GM12878 (cell line): ENCODE data around the gene ASB10. TPM values are rescaled to one million over a fixed set of nuclear protein-coding genes. Genes with fewer than 3 reads are reported as not detected.

ENCODE experiments used
- ATAC-seq: fragments of 200-7000 bp; cut with Tn5 transposase; 3 replicates; pipeline ENCODE4 v1.9.1; 2020; ENCODE audit warnings: mild to moderate bottlenecking, moderate library complexity
- BruUV-seq: library from RNA; stranded (reverse); fragments of 400-500 nt; replicated peaks from 2 replicates; lab custom pipeline; 2021; lab: Mats Ljungman, UMichigan
- CTCF ChIA-PET: fragments of 300-600 bp; sonication (Branson Sonifier 250); formaldehyde crosslinking; extraction: SDS; loops from one replicate; lab custom pipeline; 2021; ENCODE audit warnings: inconsistent platforms; lab: Yijun Ruan, JAX
- POLR2A ChIA-PET: fragments of 350-600 bp; formaldehyde crosslinking; extraction: SDS; loops from one replicate; lab custom pipeline; 2021; ENCODE audit warnings: inconsistent platforms; lab: Charles Lee
- RAD21 ChIA-PET: fragments of 300-600 bp; sonication (Branson Sonifier 250); formaldehyde crosslinking; loops from one replicate; lab custom pipeline; 2023; ENCODE audit warnings: antibody characterized with exemption; ENCODE audit not compliant: unreplicated experiment; lab: Charles Lee
- SMC1A ChIA-PET: fragments of 300-600 bp; sonication (Branson Sonifier 250); formaldehyde crosslinking; loops from one replicate; lab custom pipeline; 2023; ENCODE audit not compliant: unreplicated experiment, uncharacterized antibody; lab: Charles Lee
- DNase-seq: peaks from one replicate; pipeline ENCODE4 v3.0.0-alpha.2; 2011; ENCODE audit warnings: low read depth, low spot score
- FAIRE-seq: peaks from 3 replicates; lab custom pipeline; 2011; peaks lifted over from hg19 to GRCh38; lab: Jason Lieb, UNC
- H2AFZ ChIP-seq: 2 replicates; pipeline ENCODE4 v1.6.0; 2011; ENCODE audit warnings: low read depth, low read length, control low read depth; ENCODE audit not compliant: control insufficient read depth
- H3K27ac ChIP-seq: 2 replicates; pipeline ENCODE4 v1.5.1; 2011; ENCODE audit warnings: control low read depth; ENCODE audit not compliant: control insufficient read depth, insufficient read depth
- H3K27me3 ChIP-seq, 2 experiments: replicated peaks in 1 of 2; 2 replicates each; pipeline versions ENCODE4 v1.6.0 to v1.6.1; 2011; ENCODE audit warnings: low read length in 1 of 2; ENCODE audit not compliant: control insufficient read depth in 2 of 2, insufficient read depth in 2 of 2
- H3K36me3 ChIP-seq, 2 experiments: 2 replicates each; pipeline ENCODE4 v1.5.1; 2011; ENCODE audit warnings: low read length in 1 of 2; ENCODE audit not compliant: control insufficient read depth in 2 of 2, insufficient read depth in 2 of 2
- H3K4me1 ChIP-seq: 2 replicates; pipeline ENCODE4 v1.6.1; 2011; ENCODE audit warnings: mild to moderate bottlenecking, low read length, moderate library complexity, mixed read lengths; ENCODE audit not compliant: control insufficient read depth, insufficient read depth
- H3K4me2 ChIP-seq: 2 replicates; pipeline ENCODE4 v1.6.0; 2011; ENCODE audit warnings: control low read depth; ENCODE audit not compliant: control insufficient read depth, insufficient read depth
- H3K4me3 ChIP-seq: fragments of 200-600 bp; sonication (generic); 2 replicates; pipeline ENCODE4 v1.5.1; 2016
- H3K79me2 ChIP-seq: 2 replicates; pipeline ENCODE4 v1.6.0; 2011; ENCODE audit warnings: low read length; ENCODE audit not compliant: control insufficient read depth, insufficient read depth
- H3K9ac ChIP-seq: 2 replicates; pipeline ENCODE4 v1.8.0; 2011; ENCODE audit warnings: low read length, control low read depth, mixed read lengths; ENCODE audit not compliant: control insufficient read depth, insufficient read depth
- H3K9me3 ChIP-seq: replicated peaks from 3 replicates; pipeline ENCODE4 v1.5.1; 2011; ENCODE audit warnings: mild to moderate bottlenecking, low read length; ENCODE audit not compliant: control insufficient read depth, insufficient read depth
- H4K20me1 ChIP-seq: 2 replicates; pipeline ENCODE4 v1.6.0; 2011; ENCODE audit not compliant: control insufficient read depth, insufficient read depth
- IRF5 ChIP-seq: fragments of 450-650 bp; IDR thresholded peaks from 2 replicates; pipeline ENCODE4 v1.6.1; 2017; ENCODE audit warnings: borderline replicate concordance
- MEF2A ChIP-seq: IDR thresholded peaks from 2 replicates; pipeline ENCODE4 v1.6.1; 2011; ENCODE audit warnings: low read depth, mild to moderate bottlenecking, low read length, moderate library complexity; ENCODE audit not compliant: insufficient read depth
- NKRF ChIP-seq: fragments of 450-650 bp; conservative IDR thresholded peaks from 2 replicates; pipeline ENCODE4 v1.6.1; 2017; ENCODE audit warnings: mild to moderate bottlenecking, moderate library complexity
- PML ChIP-seq: IDR thresholded peaks from 2 replicates; pipeline ENCODE4 v1.6.1; 2012; ENCODE audit warnings: low read length, inconsistent platforms
- RELA ChIP-seq: fragments of 450-650 bp; IDR thresholded peaks from 2 replicates; pipeline ENCODE4 v1.8.0; 2014; ENCODE audit warnings: borderline replicate concordance; ENCODE audit not compliant: partially characterized antibody
- TCF12 ChIP-seq: IDR thresholded peaks from 2 replicates; pipeline ENCODE4 v1.6.1; 2011; ENCODE audit warnings: low read depth, mild to moderate bottlenecking, low read length
- ZSCAN29 ChIP-seq: fragments of 450-650 bp; IDR thresholded peaks from 2 replicates; pipeline ENCODE4 v1.6.1; 2017; ENCODE audit warnings: mild to moderate bottlenecking, moderate library complexity
- WGBS: methylation state at CpG from one replicate; pipeline ENCODE4 v1.1.6; 2016; ENCODE audit warnings: low lambda C conversion rate; ENCODE audit not compliant: insufficient replicate concordance, insufficient coverage; ENCODE audit errors: missing lambda C conversion rate; 5-methylcytosine and 5-hydroxymethylcytosine counted together
- in situ Hi-C: fragments of 300-500 bp; cut with MboI; formaldehyde crosslinking; loops from 9 replicates; pipeline ENCODE4 v1.14.3; 2018; ENCODE audit warnings: mixed read lengths
- intact Hi-C: fragments of 100-400 bp; cut with micrococcal nuclease; formaldehyde crosslinking; loops from one replicate; pipeline ENCODE4 v1.14.2; 2022; ENCODE audit not compliant: unreplicated experiment
- polyA plus RNA-seq, 11 experiments: library from polyadenylated mRNA; depleted of rRNA in 4 of 11; unstranded in 6 of 11; stranded (reverse) in 5 of 11; fragments of >200 nt; fragmentation: Nextera tagmentation in 4 of 11; fragmentation: Illumina TruSeq in 1 of 11; extraction: Ambion mirVana in 4 of 11; extraction: Trizol in 1 of 11; gene quantifications; 1 replicate in 1 of 11; 2 replicates in 10 of 11; pipeline versions ENCODE4 v1.2.1 to v1.2.3, GENCODE V29; 2011 to 2016; ENCODE audit warnings: inconsistent platforms in 2 of 11, missing spikeins in 2 of 11, low read depth in 1 of 11
- total RNA-seq, 4 experiments: library from RNA; depleted of rRNA in 3 of 4; stranded (reverse); fragments of >200 nt in 3 of 4; fragmentation: Illumina TruSeq in 1 of 4; extraction: Trizol in 1 of 4; gene quantifications; 2 replicates each; pipeline versions ENCODE4 v1.2.1 to v1.2.3, GENCODE V29; 2013 to 2021
- TF ChIP-seq, protein P1 (sequence below): fragments of 450-650 bp; IDR thresholded peaks from 2 replicates; pipeline ENCODE4 v1.6.1; 2016; ENCODE audit warnings: mild to moderate bottlenecking
- TF ChIP-seq, protein P2 (sequence below): fragments of 450-650 bp; IDR thresholded peaks from 2 replicates; pipeline ENCODE4 v1.6.1; 2017; ENCODE audit warnings: antibody characterized with exemption, mild to moderate bottlenecking, moderate library complexity
- TF ChIP-seq, protein P3 (sequence below): fragments of 450-650 bp; IDR thresholded peaks from 2 replicates; pipeline ENCODE4 v1.6.1; 2017; ENCODE audit warnings: mild to moderate bottlenecking, moderate library complexity

ASB10 gene
- total and polyA plus RNA-seq, 10 of the 15 experiments (the other 5 are each of a cell fraction or from before 2014, with no cell fraction given), result not detected

- POLR2A ChIA-PET, result no interaction called here
- Histone ChIP-seq H3K27ac (no peak overlapping the region), H3K36me3 (peaks cover 2% of the 10 kb centered on the region in 2 experiments; a peak in 3 of 4 replicates), H3K9ac (no peak overlapping the region), H3K4me2 (no peak overlapping the region), H3K9me3 (no peaks in the 10 kb centered on the region), H3K4me1 (no peaks in the 10 kb centered on the region), H3K79me2 (no peaks in the 10 kb centered on the region), H3K4me3 (no peak overlapping the region), H2AFZ (no peak overlapping the region), H4K20me1 (no peaks in the 10 kb centered on the region), H3K27me3 (no peaks in the 10 kb centered on the region)
- CTCF ChIA-PET, result interaction anchor here (1.4 kb wide), 1 partner anchor 30 kb away, joined by 3 read pairs; no protein-coding TSS in a partner anchor
- SMC1A ChIA-PET, result no interaction called here
- FAIRE-seq (no peak), ATAC-seq (no peak), DNase-seq (no peak)
- RAD21 ChIA-PET, result no interaction called here
- no TSS peak for BruUV-seq
- in situ Hi-C loops, result no loop called here
- intact Hi-C loops, result no loop called here
- 93% methylated on average over 31 of the region's 31 CpGs for WGBS
- no peak for TF ChIP-seq NKRF
- TF ChIP-seq, protein P1, sequence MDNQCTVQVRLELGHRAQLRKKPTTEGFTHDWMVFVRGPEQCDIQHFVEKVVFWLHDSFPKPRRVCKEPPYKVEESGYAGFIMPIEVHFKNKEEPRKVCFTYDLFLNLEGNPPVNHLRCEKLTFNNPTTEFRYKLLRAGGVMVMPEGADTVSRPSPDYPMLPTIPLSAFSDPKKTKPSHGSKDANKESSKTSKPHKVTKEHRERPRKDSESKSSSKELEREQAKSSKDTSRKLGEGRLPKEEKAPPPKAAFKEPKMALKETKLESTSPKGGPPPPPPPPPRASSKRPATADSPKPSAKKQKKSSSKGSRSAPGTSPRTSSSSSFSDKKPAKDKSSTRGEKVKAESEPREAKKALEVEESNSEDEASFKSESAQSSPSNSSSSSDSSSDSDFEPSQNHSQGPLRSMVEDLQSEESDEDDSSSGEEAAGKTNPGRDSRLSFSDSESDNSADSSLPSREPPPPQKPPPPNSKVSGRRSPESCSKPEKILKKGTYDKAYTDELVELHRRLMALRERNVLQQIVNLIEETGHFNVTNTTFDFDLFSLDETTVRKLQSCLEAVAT, result no peak
- TF ChIP-seq ZSCAN29, result no peak
- TF ChIP-seq, protein P2, sequence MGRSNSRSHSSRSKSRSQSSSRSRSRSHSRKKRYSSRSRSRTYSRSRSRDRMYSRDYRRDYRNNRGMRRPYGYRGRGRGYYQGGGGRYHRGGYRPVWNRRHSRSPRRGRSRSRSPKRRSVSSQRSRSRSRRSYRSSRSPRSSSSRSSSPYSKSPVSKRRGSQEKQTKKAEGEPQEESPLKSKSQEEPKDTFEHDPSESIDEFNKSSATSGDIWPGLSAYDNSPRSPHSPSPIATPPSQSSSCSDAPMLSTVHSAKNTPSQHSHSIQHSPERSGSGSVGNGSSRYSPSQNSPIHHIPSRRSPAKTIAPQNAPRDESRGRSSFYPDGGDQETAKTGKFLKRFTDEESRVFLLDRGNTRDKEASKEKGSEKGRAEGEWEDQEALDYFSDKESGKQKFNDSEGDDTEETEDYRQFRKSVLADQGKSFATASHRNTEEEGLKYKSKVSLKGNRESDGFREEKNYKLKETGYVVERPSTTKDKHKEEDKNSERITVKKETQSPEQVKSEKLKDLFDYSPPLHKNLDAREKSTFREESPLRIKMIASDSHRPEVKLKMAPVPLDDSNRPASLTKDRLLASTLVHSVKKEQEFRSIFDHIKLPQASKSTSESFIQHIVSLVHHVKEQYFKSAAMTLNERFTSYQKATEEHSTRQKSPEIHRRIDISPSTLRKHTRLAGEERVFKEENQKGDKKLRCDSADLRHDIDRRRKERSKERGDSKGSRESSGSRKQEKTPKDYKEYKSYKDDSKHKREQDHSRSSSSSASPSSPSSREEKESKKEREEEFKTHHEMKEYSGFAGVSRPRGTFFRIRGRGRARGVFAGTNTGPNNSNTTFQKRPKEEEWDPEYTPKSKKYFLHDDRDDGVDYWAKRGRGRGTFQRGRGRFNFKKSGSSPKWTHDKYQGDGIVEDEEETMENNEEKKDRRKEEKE, result no peak
- no peak for TF ChIP-seq IRF5
- TF ChIP-seq MEF2A, result no peak
- no peak for TF ChIP-seq PML
- TF ChIP-seq TCF12, result no peak
- no peak for TF ChIP-seq RELA
- TF ChIP-seq, protein P3, sequence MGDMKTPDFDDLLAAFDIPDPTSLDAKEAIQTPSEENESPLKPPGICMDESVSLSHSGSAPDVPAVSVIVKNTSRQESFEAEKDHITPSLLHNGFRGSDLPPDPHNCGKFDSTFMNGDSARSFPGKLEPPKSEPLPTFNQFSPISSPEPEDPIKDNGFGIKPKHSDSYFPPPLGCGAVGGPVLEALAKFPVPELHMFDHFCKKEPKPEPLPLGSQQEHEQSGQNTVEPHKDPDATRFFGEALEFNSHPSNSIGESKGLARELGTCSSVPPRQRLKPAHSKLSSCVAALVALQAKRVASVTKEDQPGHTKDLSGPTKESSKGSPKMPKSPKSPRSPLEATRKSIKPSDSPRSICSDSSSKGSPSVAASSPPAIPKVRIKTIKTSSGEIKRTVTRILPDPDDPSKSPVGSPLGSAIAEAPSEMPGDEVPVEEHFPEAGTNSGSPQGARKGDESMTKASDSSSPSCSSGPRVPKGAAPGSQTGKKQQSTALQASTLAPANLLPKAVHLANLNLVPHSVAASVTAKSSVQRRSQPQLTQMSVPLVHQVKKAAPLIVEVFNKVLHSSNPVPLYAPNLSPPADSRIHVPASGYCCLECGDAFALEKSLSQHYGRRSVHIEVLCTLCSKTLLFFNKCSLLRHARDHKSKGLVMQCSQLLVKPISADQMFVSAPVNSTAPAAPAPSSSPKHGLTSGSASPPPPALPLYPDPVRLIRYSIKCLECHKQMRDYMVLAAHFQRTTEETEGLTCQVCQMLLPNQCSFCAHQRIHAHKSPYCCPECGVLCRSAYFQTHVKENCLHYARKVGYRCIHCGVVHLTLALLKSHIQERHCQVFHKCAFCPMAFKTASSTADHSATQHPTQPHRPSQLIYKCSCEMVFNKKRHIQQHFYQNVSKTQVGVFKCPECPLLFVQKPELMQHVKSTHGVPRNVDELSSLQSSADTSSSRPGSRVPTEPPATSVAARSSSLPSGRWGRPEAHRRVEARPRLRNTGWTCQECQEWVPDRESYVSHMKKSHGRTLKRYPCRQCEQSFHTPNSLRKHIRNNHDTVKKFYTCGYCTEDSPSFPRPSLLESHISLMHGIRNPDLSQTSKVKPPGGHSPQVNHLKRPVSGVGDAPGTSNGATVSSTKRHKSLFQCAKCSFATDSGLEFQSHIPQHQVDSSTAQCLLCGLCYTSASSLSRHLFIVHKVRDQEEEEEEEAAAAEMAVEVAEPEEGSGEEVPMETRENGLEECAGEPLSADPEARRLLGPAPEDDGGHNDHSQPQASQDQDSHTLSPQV, result no peak
Observed at GRCh38 chr7:151141855-151142685, 45.0 kb downstream of the ASB10 start.
